HG03064 (cell line): ENCODE results near the gene ZNF132.
A peak's percentile ranks its signal among the peaks of the same experiment; 100 is the strongest.
"Not testable (repeated sequence)": the region's sequence is repeated elsewhere in the genome, so short reads cannot be mapped to it uniquely, and the experiment has no call there.

Experiments
- ATAC-seq: cut with Tn5 transposase; IDR thresholded peaks from one replicate; pipeline ENCODE4 v1.9.1; 2021; ENCODE audit warnings: low read depth; ENCODE audit not compliant: unreplicated experiment

ZNF132 gene

GRCh38 chr19:58439576-58440554 is at the start of gene ZNF132:
Gene ZNF132, minus strand, starts transcription at chr19:58440153. Its CDS starts 332 bp downstream, at chr19:58439821.
- ATAC-seq: peak; percentile 94

DNA sequence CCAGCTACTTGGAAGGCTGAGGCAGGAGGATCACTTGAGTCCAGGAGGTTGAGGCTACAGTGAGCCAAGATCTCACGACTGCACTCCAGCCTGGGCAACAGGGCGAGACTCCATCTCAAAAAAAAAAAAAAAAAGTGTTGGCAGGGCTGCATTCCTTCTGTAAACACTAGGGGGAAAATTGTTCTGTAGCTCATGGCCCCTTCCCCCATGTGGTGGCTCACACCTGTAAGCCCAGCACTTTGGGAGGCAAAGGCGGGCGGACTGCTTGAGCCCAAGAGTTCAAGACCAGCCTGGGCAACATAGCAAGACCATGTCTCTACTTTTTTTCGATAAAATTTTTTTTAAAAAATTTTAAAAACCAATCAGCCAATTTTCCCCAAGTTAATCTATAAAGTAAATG is 44.4 kb upstream of the ZNF132 start:
- not testable (repeated sequence) for ATAC-seq

DNA sequence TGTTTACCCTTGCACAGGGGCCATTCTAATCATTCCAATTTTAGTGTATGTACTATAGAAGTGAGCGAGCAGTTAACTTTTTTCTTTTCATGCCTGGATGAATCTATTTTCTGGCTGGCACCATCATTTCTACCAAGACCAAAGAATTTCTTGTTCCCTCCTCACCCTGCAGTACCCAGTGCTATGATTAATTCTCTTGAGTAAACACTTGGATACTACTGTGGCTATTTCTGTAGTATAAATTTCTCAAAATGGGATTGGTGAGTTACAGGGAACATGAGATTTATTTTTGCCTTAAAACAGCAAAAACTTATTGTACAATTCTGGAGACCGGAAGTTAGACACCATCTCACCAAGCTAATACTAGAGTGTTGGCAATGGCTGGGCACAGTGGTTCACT is 43.8 kb upstream of the ZNF132 start:
- ATAC-seq: no peak

DNA sequence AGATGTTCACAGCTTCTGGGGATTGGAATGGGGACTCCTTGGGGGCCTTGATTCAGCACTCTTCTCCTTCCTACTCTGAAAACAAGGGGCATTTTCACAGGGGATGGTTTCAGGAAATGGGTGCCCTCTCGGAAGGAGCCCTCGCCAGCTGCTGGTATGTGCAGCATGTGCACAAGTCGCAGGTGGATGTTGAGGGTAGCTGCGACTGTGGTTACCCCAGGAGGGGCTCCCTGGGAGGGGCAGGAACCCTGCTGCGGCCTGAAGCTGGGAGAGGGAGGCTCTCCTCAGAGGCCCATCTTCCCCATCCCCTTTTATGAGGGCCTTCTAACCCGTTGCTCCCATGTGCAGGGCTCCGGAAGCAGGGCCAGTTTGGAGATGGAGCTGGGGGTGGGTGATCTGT is 42.4 kb upstream of the ZNF132 start:
- no peak for ATAC-seq

DNA sequence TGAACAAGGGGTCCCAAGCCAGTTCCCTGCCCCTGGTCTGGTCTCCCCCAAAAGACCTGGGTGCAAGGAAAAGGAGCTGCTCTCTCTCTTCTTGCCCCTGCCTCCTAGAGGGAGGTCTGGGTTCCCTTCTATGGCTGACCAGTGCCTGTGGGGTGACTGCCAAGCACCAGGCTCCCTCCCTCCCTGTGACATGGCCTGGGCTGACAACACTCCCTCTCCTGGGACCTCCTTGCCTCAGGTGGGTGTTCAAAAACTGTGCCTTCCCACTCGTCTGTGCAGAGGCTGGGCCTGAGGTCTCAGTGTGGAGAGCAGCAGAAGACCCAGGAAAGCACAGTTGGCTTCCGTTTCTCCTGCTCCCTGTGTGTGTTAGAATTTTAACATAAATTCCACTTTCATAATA is 40.9 kb upstream of the ZNF132 start:
- no peak for ATAC-seq

- no peak for ATAC-seq
Observed at GRCh38 chr19:58480481-58480830, 40.5 kb upstream of the ZNF132 start.

- no peak for ATAC-seq
Observed at GRCh38 chr19:58479736-58480480, 40.0 kb upstream of the ZNF132 start.

GRCh38 chr19:58479303-58479702 is 39.4 kb upstream of the ZNF132 start:
- no peak for ATAC-seq

DNA sequence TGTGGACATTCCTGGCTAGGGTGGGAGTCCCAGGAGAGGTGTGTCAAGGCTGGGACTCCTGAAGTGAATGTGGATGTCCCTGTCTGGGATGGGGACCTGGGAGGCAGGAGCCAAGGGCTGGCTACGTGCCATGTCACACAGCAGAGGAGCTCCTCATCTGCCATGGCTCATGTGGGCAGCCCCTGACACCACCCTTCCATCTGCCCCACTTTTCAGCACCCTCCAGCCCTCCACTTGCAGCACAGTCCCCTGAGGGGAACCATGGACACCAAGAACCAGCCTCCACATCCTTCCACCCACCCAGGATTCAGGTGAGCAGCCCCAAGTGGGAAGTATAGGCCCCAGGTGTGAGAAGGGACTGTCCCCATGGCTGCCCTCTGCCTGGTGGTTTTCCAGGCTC is 37.9 kb upstream of the ZNF132 start:
- ATAC-seq: no peak

DNA sequence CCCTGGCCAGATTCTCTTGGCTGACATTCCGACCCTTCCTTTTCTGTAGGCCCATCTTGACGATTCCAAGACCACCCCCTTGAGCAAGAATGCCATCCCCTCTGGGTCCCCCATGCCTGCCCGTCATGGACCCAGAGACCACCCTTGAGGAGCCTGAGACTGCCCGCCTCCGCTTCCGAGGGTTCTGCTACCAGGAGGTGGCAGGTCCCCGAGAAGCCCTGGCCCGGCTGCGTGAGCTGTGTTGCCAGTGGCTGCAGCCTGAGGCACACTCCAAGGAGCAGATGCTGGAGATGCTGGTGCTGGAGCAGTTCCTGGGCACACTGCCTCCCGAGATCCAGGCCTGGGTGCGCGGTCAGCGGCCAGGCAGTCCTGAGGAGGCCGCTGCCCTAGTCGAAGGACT is 37.2 kb upstream of the ZNF132 start:
- ATAC-seq: no peak

DNA sequence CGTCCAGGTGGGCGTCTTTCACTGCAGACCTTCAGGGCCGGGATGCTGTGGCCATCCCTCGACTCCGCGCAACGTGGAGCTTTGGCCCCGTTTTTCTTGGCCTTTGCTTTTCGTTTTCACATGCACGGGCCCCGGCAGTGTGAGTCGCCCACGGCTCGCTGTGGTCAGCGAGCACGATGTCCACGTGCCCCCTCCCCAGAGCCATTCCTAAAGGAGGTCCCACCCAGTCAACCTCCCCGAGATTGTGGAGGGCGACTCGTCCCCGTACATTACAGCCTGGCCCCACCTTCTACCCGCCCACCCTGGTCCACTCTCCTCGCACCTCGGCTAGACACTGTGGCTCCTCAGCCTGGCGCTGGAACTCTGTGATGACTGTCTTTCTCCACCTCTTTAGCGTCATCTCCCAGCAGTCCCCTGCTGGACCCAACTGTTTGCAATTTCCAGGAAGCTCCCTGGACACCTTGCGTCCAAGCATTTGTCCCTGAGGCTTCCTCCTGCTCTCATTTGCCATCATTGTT is 36.6 kb upstream of the ZNF132 start:
- ATAC-seq: no peak

- ATAC-seq: peak; percentile 77
Observed at GRCh38 chr19:58475714-58476497, 36.0 kb upstream of the ZNF132 start, which contains the start of gene ZNF446. Gene ZNF446, plus strand, starts transcription at chr19:58476352. Its CDS starts 867 bp downstream, at chr19:58477219.

GRCh38 chr19:58474997-58475713 is 35.2 kb upstream of the ZNF132 start:
- ATAC-seq: no peak

DNA sequence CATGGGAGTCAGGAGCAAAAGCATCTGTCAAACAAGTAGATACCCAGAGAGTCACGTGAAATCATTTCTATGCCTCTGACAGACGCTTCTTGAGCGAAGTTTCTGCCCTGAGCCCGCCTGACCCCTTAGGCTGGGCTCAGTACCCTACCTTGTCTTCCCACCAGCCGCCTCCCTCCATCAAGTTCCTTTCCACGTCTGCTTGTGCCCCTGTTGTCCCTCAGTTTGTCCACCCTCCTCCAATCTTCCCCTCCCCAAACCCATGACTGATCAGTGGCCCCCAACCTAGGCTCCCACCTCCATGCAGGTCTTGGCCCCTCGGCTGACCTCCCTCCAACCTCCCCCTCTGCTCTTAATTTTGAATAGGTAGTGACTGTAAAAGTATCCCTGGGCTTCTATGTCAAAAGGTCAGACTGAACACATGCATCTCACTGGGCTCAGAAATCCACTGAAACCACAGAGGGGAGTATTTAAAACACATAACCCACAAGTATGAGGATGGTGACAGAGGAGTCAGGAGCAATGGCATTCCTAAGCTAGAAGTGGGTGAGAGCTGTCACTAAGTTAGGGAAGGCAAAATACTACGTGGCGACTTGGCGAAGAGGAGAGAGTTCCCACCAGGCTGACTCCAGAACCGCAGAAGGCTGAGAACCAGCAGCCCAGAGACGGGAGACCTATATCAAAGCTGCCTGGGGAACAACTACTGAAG is 34.5 kb upstream of the ZNF132 start:
- no peak for ATAC-seq

DNA sequence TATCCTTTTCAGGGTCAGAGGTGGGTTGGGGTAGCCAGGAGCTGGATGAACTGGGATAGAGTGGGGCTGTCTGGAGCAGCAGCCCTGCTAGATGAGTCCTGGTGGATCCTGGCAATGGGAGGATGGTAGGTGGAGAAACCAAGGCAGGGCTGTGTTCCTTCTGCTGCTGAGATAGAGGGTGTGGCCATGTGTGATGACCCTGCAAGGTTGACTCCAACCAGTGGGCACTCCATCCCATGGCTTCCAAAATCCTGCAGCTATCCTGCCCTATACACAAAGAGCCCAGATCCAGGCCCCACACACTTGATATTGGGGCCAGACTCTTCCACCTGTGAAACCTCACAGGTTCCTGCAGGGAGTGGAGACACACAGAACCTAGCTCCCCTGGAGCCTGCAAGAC is 33.8 kb upstream of the ZNF132 start:
- ATAC-seq: no peak

- ATAC-seq: no peak
Observed at GRCh38 chr19:58471736-58472135, 31.8 kb upstream of the ZNF132 start.

- ATAC-seq: not testable (repeated sequence)
Observed at GRCh38 chr19:58470837-58471543, 31.0 kb upstream of the ZNF132 start.

DNA sequence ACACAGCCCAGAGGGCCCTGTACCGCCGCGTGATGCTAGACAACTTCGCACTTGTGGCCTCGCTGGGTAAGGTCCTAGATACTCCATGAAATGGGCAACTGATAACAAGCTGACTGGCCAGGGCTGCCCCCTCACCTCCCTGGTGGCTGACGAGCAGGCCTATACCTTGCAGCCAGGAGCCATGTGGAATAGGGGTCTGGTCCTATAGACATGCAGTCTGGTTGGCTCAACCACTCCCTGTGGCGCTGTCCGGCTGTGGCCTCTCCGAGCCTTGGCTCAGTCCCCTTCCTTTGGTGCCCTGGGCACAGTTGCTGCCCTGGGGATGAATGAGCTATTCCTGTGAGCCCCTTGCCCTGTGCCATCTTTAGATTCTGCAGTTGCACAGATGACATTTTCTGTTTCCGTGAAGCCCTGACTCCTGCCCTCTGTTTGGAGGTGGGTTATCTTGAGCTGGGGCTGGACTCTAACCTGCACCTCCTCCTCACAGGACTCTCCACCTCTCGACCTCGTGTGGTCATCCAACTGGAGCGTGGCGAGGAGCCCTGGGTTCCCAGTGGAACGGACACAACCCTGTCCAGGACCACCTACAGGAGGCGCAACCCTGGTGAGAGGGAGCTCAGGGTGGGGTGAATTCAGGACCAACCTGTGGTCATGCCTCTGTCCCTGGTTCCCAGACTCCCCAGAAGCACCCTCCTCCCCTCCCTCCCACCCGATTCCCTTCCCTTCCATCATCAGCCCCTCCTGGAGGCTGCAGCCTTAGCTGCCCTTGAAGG is 29.5 kb upstream of the ZNF132 start:
- ATAC-seq: no peak
